ENCODE measurements around the gene ALDH3B2.
"Not testable (repeated sequence)": the region's sequence is repeated elsewhere in the genome, so short reads cannot be mapped to it uniquely, and the experiment has no call there.

The ALDH3B2 gene

DNA sequence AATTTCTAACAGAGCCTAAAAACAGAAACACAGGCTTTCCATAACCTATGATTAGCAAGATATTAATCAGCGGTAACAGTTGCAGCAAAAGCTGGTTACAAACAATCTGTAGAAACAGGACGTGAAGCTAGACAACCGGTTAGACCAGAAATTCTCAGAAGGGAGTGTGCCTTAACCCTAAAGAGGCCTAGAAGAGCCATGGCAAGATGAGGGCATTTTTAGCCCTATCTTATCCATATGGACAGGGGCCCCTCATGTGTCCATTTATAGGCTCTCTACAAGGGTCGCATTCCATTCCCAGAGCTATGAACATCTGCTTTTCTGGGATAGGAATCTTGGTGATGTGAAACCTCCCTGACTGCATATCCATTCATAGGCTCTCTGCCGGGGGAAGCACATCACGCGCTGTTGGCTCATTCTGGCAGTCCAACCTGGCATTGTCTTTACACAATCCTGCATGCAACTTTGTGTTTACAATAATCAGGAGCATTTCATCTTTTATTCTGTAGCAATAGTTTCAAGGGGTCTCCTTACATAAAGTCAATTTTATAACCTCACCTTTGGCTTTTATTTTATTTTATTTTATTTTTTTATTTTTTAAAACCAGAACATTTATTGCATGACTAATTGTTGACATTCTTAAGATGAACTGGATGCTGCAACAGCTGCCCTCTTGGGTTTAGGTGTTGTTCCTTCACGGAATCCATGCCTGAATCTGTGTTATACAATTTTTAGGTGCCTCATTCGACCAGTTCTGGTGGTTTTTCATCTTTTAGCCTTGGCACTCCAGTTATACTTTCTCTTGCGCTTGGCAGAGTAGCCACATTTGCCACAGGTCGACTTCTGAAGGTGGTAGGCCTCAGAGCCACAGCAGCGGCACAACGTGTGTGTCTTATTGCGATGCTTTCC lies 8.0 kb upstream of the ALDH3B2 start:
- DNase-seq: peak; percentile 45 to 66

DNA sequence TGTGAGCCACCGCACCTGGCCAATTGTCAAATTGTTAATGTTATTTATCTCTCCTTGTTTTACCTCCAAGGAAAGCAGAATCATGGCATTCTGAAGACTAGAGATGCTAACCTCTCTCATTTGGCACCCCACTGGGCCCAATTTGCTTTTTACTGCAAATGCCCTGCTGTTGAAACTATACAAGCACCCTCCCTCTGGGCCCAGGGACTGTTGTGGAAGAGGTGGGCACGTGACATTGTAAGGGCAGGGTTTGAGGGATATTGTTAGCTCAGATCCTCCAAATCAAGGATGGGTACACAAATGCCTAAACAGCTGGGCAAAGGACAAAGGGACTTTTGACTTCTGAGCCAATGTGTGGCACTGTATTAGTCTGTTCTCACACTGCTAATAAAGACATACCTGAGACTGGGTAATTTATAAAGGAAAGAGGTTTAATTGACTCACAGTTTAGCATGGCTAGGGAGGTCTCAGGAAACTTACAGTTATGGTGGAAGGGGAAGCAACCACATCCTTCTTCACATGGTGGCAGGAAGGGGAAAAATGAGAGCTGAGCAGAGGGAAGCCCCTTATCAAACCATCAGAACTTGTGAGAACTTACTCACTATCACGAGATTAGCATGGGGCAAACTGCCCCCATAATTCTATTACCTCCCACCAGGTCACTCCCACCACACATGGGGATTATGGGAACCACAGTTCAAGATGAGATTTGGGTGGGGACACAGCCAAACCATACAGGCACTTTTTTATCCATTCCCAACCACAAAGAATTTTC lies 6.5 kb upstream of the ALDH3B2 start:
- no peak for DNase-seq

DNA sequence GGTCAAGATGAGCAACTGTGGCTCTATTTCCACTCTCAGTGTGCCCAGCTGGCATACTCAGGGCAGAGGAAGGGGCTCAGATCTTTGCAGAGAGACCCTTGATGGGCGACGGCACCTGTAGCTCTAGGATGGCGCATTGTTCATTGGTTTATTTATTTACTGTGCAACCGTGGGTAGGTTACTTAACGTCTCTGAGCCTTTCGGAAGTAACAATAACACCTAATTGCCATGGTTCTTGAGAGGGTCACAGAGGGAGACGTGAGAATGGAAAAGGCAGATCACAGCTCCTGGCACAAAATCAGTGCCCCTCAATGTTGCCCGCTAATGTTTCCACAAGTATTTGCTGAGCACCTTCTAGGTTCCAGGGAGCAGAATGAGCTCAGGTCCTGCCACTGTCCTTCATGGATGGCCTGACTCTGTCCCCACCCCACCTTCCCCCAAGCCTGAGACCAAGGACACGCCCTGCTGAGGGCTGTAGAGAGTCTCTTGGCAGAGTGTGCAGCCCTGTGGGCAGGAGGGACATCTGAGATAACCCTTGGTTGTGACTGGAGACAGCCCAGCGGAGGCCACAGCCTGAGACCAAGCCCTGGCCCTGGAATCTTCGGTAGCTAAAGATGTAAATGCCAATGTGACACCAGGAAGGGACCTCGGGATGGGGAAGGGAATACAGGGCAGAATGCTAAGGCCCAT lies 780 bp upstream of the ALDH3B2 start:
- DNase-seq: no peak

DNA sequence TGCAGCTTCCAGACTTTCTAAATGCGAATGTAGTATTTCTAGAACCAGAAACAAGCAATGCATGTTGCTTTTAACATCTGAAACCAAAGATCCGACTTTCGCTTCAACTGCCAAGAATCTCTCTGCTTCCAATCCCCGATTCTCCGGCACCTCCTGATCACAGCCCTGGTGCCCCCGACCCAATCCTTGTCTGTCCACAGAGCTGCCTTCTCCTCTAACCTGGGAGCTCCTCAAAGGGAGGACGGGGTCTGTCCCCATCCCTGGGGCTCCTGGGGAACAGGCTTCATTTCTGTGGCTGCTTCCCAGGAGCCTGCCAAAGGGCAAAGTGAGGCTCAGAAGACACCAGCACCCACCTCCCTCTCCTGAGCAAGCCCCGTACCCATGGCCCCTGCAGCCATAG lies 521 bp downstream of the ALDH3B2 start:
- no peak for DNase-seq

DNA sequence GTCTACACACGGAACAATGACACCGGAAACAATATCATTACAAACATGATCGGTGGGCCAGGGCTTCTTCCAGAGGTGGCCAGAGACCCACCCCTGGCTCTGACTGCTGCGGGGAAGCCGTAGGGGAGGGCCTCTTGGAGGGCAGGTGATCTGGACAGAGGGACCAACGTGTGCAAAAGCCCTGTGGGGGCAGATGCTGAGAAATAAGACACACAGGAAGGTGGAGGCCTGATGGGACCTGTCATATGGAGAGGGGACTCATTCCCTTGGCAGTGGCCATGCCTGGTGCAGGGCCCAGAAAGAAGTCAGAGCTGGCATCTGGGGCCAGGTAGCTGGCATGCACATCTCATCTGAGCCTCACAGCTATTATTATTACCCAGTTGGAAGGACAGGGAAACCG lies 1.1 kb downstream of the ALDH3B2 start:
- DNase-seq: no peak

DNA sequence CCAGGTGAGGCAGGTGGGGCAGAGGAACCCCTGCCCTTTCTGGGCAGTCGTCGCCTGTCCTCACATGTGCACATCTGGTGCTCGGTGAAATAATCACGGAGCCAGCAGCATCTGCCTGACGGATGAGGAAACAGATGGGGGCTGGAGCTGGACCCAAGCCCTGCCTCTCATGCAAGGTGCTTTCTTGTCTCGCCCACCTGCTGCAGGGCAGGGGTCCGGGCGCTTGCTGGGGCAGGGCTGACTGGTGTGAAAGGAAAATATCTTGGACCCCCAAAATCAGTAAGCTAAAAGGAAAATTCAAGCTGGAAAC lies 3.3 kb downstream of the ALDH3B2 start:
- no peak for DNase-seq

DNA sequence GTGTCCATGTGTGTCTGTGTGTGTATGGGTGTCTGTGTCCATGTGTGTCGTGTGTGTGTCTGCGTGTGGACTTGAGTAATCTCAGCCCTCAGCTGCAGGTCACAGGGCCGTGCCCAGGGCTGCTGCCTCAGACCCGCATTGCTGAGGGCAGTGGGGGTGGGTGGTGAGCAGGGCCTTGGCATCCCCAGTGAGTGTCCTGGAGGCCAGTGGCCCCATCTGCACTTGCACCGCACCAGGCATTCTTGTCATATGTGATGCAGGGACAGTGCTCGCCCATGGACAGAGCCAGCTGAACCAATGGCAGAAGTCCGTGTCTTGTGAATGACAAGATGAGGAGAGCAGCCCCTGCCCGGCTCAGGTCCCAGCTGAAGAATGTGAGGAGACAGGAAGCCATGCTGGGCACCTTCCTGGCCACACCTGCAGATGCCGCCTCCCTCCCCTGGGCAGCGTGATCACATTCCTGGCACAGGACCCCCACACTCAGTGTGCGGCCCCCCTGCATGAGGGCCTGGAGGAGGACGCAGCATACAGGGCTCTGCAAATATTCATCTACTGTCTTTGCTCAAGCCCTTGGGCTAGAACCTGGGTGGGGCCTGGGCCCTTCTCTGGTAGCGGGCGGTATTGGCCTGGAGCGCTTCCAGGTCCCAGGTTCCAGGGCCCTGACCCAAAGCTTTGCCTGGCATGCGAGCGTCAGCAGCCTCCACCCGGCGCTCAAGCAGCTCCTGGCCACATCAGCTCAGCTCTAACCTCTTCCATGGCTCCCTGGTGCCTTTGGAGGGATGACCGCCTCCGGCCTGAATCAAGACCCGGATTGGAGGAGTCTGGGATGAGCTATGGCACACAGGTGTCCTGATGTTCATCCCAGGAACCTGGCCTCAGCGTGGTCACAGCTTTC lies 3.9 kb downstream of the ALDH3B2 start:
- DNase-seq: no peak

DNA sequence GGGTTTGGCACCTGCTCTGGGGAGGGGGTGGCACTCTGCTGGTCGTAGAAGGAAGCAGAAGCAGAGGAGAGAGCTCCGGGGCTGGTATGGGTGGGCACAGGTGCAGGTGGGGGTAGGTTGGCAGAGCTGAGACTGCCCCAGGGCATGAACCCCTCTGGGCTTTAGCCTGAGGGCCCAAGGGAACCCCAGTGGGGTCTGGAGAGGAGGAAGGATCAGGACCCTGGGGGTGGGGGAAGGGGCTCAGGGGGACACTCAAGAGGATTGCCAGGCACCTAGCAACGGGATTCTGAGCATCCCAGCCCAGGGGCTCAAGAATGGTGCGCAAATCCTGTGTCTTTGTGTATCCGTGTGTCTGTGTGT lies 6.3 kb downstream of the ALDH3B2 start:
- DNase-seq: no peak

DNA sequence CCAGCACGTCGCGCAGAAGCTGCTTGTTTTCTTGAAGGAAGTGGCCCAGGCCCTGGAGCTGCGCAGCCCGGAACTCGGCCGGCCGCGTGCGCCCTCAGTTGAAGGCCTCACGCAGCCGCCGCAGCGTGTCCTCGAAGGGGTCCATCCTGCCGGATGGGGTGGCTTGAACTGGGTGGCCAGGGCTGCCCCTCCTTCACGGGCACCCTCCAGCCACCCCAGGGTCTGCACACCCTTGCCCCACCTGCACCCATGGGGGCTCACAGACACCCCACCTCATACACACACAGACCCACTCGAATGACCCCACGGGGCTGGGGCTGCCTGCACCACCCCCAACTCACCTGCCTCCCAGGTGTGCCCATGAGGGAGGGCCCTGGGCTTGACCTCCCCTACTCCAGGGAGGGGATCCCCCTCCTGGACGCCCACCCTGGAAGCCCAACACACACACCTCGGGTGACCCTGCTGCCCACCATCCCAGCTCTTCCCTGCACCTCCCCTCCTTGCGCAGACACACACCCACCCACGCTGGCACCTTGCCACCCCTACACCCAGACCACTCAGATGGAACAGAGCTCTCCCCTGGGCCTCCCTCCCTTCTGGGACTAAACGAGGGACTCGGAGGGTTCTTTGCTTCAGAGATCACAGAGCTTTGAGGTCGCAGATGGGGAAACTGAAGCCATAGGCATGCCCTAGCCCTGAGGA lies 6.8 kb downstream of the ALDH3B2 start:
- peak; percentile 30 to 36 for DNase-seq

DNA sequence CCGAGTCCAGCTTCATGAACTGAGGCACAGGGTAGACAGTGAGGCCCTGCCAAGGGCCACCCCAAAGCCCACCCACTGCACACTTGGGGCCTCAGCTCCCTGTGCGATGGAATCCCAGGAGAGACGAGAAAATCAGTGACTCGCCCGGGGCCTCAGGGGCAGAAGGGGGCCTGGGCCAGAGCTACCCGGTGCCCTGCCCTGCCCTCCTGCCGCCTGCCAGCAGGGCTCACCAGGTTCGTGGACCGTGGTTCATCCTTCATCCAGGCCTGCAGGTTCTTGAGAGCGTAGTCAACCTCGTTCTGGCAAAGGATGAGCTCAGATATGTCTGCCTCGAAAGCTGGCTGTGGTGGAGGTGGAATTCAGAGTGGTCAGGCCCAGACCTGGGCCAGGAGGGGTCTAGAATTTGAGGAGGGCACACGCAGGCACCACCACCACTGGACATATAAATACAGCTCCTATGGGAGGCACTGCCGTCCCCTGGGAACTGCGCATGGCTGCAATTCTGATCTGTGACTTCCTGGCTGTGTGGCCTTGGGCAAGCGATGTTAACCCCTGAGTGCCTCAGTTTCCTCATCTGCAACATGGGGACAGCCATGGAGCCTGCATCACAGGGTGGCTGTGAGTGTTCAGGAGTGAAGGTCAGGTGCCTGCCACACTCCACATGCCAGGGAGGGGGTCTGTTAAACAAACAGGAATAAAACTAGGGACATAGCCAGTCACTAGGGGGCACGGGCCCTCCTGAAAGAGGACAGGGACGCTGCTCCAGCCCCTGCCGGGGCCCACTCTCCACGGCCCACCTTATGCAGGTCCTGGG lies 7.5 kb downstream of the ALDH3B2 start:
- DNase-seq: no peak

DNA sequence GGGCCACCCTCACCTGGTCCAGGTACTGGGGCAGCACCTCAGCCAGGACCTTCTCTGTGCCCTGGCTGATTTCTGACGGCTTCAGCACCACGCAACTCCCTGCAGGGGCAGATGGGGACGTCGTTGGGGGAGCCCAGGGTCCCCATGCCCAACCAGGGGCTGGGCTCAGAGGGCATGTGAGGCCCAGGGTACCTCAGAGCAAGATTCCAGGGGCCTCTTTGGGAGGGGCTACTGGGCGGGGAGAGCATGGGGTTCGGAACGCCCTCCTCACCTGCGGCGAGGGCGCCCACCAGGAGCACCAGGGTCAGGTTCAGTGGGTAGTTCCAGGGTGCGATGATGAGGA lies 8.1 kb downstream of the ALDH3B2 start:
- DNase-seq: no peak

DNA sequence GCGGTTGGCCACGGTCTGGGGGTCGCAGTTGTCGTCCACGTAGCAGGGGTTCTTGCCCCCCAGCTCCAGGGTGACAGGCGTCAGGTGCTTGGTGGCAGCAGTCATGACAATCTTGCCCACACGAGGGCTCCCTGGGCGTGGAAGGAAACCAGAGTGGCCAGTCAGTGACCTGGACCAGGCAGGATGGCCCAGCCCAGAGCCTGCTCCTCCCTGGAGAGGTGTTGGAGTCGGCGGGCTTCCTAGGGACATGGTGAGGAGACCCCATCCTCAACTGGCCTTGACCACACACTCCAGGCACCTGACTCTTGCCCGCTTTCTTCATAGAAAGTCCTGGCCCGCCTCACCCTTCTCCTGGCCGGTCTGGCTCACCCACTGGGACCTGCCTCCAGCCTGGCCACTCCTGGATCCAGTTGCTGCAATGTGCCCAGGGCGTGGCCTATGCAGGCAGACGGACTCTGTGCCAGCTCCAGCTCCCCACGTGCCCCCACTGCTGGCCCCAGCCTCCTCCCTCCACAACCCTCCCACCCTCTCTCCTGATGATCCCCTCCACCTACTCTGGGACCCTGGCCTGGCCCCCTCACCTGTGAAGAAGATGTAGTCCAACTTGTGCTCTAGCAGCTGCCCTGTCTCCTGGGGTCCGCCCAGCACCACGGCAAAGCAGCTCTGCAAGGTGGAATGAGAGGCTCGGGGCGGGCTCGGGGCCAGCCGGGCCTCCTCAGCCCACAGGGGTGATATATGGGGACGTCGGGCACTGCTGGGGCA lies 8.7 kb downstream of the ALDH3B2 start:
- no peak for DNase-seq

DNA sequence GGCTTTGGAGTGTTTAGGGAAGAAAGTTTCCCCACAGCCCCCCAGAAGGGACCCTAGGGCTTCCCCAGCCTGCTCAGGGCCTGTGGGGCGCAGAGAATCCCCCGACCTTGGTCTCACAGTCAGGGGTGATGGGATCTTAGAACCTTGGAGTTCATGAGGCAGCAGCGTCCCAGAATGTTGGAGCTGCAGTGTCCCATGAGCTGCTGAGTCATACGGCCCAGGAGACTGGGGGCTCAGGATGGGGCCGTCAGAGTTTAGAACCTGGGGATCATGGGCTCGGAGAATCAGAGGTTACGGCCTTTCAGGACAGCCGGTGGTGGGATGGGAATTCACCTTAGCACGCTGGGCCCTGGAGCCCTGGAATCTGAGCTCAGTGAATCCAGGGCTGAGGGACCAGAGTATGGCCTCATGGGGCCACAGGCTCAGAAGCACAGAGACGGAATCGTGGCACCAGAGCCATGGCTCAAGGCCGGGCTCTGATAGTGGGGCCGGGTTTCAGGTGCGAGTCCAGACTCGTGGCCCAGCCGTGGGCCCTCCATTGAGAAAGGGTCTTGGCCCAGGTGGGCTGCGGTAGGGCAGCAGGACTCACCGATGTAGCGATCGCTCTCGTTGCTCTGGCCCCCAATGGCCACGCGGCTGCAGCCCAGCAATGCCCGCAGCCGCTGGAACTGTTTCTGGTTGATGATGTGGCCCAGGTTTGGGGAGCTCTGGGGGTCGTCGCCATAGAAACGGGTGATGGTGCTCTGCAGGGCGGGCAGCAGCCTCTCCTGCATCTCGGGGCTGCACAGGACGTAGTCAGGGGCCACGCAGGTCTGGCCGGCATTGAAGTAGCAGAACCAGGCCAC lies 9.5 kb downstream of the ALDH3B2 start:
- no peak for DNase-seq

DNA sequence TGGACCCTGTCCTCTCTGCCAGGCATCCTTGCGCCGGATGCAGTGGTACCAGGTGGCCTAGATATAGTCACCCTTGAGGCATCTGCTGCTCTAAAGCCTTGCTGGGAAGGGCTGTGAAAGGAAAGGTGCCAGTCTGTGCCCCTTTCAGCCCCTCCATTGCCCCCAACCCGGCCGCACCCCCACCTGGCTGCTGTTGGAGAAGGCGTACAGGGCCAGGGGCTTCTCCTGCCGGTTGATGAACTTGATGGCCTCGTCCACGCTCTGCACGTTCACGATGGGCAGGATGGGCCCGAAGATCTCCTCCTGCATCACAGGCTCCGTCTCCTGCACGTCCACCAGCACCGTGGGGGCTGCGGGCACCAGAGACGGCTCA lies 10.2 kb downstream of the ALDH3B2 start:
- no peak for DNase-seq

DNA sequence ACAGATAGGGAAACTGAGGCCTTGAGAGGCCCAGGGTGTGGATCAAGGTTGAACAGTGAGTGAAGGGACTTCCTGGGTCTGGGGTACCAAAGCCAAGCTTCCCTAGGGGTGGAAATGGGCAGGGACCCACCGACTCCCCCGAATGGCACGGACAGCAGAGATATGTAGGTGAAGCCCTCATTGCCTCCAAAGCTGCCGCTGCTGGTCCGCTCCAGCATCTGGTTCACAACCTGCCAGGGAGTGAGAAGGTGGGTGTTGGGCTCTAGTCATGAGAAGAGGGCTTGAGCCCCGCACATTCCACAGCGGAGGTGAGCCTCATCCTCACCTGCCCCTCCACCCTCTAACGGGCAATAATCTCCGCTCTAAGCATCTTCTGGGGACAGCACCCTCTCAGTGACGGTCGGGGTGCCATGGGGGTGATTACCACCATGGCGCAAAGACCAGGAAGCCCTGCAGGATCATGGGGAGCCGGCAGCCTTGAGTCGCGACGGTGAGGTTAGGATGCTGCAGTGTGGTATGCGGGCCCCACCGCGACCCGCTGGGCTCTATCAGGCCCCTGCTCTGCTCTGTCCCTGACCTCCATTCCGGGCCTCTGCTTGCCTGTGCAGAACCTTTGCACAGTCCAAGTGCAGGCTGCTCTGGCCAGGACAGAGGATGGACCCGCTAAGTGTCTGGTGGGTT lies 10.8 kb downstream of the ALDH3B2 start:
- no peak for DNase-seq

DNA sequence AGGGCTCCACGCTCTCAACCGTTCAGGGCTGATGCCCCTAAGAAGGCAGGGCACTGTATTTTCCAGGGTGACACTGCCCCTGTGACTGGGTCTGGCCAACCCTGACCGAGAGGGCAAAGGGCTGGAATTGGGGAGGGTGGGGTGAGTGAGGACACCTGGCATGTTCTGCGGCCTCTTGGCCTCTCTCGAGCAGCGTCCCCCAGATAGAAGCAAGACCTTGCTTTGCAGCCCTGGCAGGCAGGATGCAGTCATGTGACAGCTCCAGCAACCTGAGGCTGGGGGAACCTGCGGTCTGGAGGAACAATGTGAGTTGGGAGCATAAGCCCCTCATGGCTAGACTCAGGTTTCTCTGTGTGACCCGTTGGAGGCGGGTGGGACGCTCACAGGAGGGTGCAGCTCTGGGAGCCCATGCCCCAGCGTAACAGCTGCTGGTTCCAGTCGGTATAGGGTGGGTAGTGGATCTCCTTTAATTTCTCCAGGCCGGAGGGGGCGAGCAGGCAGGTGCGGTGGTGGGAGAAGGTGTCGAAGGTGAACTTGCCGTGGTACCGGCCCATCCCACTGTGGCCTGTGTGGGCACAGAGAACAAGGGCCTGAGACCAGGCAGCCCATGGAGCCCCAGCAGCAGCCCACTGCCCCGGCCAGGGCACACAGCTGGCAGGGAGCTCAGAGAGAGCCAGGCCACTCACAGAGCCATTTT lies 11.4 kb downstream of the ALDH3B2 start:
- DNase-seq: no peak

DNA sequence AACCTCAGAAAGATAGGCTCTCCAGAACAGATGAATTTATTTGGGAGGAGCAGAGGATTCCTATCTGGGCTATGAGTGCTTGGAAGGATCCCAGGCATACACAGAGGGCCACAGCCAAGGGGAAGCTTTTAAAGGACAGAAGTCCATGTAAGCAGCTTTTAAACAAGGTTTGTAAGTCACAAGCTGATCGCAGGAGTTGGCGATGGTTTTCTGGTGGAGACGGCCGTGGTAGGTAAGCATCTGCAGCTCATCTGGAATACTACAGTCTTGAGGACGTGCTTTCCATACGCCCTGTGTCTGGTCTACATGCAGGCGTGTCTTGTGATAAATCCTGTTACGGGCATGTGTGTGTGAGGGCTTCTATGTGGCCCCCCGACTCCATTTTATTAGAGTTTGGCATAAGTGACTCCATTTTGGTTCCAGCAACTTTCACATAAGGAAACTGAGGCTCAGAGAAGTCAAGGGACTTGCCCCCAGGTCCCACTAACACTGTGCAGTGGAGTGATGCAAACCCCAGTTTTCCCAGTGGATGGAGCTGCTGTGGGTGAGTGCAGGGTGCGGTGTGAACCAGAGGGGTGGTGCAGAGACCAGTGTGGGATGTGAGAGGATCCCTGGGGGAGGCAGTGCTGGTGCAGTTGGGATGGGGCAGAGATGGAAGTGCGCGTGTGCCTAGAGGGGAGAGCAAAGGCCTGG lies 12.1 kb downstream of the ALDH3B2 start:
- no peak for DNase-seq

DNA sequence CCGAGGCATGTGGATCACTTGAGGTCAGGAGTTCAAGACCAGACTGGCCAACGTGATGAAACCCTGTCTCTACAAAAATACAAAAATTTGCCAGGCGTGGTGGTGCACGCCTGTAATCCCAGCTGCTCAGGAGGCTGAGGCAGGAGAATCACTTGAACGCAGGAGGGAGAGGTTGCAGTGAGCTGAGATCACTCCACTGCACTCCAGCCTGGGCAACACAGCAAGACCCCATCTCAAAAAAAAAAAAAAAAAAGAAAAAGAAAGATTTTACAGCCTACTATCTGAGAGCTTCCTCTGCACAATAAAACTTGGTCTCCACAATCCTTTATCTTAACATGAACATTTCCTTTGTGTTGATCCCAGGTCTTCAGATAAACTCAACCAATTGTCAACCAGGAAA lies 13.7 kb downstream of the ALDH3B2 start:
- not testable (repeated sequence) for DNase-seq
